GM12875 (cell line): ENCODE data around the gene ZNF587B.
"Not testable (repeated sequence)": the region's sequence is repeated elsewhere in the genome, so short reads cannot be mapped to it uniquely, and the experiment has no call there.

Experiments
- H3K4me3 ChIP-seq: one replicate; pipeline ENCODE4 v1.5.1; 2011; ENCODE audit warnings: low read depth, low read length, control low read depth
- CTCF ChIP-seq: IDR thresholded peaks from 2 replicates; pipeline ENCODE4 v1.5.1; 2011; ENCODE audit warnings: low read depth, mild to moderate bottlenecking, control low read depth, inconsistent platforms, low read length, moderate library complexity, borderline replicate concordance; ENCODE audit not compliant: insufficient read depth

ZNF587B gene

GRCh38 chr19:57870225-57870624, 40.1 kb downstream of the ZNF587B start:
- no peak overlapping the region for H3K4me3 ChIP-seq
- TF ChIP-seq CTCF, result no peak

GRCh38 chr19:57872450-57872849, 42.4 kb downstream of the ZNF587B start:
- H3K4me3 ChIP-seq, result no peak overlapping the region
- TF ChIP-seq CTCF, result no peak

GRCh38 chr19:57873883-57874799, 44.0 kb downstream of the ZNF587B start:
- not testable (repeated sequence) for H3K4me3 ChIP-seq

GRCh38 chr19:57886046-57886445, 55.9 kb downstream of the ZNF587B start:
- TF ChIP-seq CTCF, result no peak
- no peak overlapping the region for H3K4me3 ChIP-seq

GRCh38 chr19:57887195-57887941, 57.3 kb downstream of the ZNF587B start:
- no peak overlapping the region for H3K4me3 ChIP-seq
- TF ChIP-seq CTCF, result no peak

GRCh38 chr19:57888107-57888559, 58.0 kb downstream of the ZNF587B start:
- peak overlapping the region; percentile 98 for H3K4me3 ChIP-seq
- no peak for TF ChIP-seq CTCF

GRCh38 chr19:57888560-57889231, 58.6 kb downstream of the ZNF587B start, which contains the start of gene ZNF814:
ZNF814 (minus strand) TSS chr19:57889037; CDS start chr19:57888802, 235 bp downstream.
- no peak for TF ChIP-seq CTCF
- peak within 1 kb of the TSS; percentile 98 for H3K4me3 ChIP-seq

- not testable (repeated sequence) for H3K4me3 ChIP-seq
Measured at GRCh38 chr19:57890706-57891105, 60.6 kb downstream of the ZNF587B start.
